Head of caudate nucleus (tissue), 42 donors: Measurements from ENCODE around the gene GLIPR1.
"Not testable (repeated sequence)": the region's sequence is repeated elsewhere in the genome, so short reads cannot be mapped to it uniquely, and the experiment has no call there.

Source experiments
- DNase-seq, 42 donors: peaks; one replicate each; pipeline versions ENCODE4 v3.0.0 to v3.0.0-alpha.2; 2020 to 2021; ENCODE audit warnings: mixed read lengths in 7 of 42
- intact Hi-C: fragments of 100-400 bp; cut with DNase I; formaldehyde crosslinking; loops from one replicate; pipeline ENCODE4 v1.15.0; 2022

Gene GLIPR1

DNA sequence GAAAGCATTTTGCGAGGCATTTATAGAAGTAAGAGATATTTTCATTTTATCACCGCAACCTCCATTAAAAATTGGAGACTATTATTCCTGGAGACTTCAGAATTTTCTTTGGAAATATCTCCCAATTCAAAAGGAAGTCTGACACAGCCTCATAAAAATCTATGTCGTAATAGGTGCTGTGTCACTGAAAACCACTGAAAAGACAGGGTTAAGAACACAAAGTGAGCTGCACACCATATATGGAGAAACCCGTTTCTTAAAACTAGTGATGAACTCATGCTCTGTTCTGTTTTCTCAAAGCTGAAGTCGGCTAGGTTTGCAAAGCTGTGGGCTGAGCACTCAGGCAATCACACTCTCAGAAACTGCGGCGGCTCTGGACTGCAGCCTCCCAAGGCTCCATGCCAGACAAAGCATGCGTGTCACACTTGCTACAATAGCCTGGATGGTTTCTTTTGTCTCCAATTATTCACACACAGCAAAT, at the start of gene GLIPR1:
Gene GLIPR1 (plus strand): TSS at position 287 of the 481 bp plus-strand sequence. CDS start 126 bp downstream, at position 413.
- DNase-seq, result peak; percentile 35 to 81 (median 60)
- intact Hi-C loops, result no loop called here

DNA sequence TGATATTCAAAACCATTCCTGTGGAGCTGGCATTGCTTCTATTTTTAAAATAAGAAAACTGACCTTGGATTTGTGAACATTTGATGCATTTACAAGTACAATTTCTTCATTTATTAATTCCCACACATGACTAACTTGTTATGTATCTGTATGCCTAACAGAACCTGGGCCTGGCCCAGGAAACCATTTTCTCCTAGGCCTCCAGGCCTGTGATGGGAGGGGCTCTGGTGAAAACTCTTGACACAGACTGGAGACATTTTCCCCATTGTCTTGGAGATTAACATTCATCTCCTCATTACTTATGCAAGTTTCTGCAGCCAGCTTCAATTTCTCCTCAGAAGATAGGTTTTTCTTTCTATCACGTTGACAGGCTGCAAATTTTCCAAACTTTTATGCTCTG, 47.6 kb upstream of the GLIPR1 start:
- DNase-seq, result no peak
- intact Hi-C loops, result no loop called here

DNA sequence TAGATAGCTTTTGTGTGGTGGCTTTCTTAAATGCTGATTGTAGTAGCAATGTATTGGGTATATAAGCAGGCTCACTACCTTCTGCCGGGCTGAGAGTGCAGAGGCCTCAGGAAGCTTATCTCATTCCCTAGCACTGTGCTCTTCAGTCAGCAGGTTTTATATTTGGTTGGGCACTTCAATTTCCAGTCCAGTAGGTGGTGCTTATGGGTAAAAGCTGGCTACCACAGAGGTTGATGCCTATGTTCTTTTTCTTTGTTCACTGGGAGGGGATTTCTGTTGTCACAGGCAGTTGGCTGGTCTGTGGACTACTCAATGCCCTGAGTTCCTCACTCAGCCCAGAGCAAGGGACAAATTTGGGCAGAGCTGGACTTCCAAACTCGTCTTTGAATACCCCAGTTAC, 43.0 kb upstream of the GLIPR1 start:
- intact Hi-C loops, result no loop called here
- DNase-seq, result no peak

DNA sequence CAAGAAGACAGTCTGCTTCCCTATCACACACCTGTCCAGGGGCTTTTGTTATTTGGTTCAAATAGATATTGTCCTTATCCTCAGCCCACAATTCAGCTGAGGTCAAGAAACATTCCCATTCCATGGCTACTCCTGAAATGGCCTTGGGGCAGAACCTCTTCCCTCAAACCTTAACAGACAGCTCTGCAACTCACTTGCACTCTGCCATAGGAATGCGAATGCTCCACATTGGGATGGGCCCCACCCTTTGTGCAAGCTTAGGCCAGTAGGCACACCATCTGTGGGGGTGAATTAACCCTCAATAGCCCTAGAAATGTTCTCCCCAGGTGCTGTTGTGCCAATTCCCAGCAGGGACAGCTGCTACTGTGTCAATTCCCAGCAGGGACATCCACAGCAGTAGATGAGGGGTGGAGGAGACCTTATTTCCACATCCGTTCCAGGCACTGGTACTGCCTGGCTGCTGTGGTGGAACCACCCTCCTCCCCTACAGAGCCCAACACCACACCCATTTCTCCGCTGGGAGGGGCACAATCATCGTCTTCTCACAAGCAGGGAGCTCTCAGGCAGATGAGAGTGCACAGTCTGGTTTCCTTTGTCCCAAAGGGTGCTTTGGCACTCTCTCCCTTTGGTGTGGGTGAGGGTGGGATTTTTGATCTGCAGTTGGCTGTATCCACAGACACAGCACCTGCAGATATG, 42.3 kb upstream of the GLIPR1 start:
- intact Hi-C loops, result no loop called here
- DNase-seq, result no peak

DNA sequence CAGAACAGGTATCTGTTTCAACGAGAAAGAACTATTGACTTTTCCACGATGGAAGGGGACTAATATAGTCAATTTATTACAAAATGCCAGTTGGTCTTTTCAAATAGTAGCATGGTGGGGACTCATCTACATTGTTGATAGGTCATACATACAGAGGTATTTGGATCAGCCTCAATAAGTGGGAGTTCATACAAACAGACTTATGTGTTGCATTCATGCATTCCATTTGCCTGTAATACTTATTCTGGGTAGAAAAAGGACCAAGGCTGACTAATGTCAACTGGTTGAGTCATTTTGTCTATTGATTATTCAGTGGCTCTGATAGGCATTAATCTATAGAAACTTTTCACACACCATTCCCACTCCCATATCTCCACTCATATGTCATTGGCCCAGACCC, 41.5 kb upstream of the GLIPR1 start:
- intact Hi-C loops, result no loop called here
- no peak for DNase-seq

DNA sequence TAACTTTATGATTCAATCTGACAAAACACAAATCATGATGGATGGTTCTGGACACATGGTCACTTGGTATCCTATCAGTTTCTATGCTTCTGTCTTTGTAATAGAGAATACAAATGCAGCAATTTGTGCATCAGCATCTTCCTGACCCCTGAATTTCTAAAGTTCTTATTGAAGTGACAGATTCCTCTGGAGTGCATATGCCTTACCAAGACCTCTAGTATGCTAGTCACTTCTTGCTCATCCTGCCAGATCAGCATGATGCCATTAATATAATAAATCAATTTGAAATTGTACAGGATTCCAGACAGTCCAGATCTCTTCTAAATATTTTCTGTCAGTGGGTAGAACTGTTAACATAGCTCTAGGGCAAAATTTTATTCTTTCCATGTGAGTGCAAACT, 40.6 kb upstream of the GLIPR1 start:
- no peak for DNase-seq
- intact Hi-C loops, result no loop called here

DNA sequence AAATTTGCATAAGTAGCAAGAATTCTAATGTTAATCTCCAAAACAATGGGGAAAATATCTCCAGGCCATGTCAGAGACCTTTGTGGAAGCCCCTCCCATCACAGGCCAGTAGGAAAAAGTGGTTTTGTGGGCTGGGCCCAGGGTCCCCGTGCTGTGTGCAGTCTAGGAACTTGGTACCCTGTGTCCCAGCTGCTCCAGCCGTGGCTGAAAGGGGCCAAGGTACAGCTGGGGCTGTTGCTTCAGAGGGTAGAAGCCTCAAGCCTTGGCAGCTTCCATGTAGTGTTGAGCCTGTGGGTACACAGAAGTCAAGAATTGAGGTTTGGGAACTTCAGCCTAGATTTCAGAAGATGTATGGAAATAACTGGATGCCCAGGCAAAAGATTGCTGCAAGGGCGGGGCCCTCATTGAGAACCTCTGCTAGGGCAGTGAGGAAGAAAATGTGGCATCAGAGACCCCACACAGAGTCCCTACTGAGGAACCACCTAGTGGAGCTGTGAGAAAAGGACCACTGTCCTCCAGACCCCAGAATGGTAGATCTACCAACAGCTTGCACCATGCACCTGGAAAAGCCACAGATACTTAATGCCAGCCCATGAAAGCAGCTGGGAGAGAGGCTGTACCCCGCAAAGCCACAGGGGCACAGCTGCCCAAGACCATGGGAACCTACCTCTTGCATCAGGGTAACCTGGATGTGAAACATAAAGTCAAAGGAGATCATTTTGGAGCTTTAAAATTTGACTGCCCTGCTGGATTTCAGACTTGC, 38.7 kb upstream of the GLIPR1 start:
- DNase-seq, intact Hi-C loops: not testable (repeated sequence)

DNA sequence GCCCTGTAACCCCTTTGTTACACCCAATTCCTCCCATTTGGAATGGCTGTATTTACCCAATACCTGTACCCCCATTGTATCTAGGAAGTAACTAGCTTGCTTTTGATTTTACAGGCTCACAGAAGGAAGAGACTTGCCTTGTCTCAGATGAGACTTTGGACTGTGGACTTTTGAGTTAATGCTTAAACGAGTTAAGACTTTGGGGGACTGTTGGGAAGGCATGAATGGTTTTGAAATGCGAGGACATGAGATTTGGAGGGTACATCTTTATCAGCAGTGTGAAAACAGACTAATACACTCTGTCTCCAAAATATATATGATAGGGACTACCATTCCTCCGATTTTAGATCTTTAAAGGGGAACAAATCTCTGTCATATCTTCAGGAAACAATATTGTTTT, 38.1 kb upstream of the GLIPR1 start:
- intact Hi-C loops, DNase-seq: not testable (repeated sequence)

DNA sequence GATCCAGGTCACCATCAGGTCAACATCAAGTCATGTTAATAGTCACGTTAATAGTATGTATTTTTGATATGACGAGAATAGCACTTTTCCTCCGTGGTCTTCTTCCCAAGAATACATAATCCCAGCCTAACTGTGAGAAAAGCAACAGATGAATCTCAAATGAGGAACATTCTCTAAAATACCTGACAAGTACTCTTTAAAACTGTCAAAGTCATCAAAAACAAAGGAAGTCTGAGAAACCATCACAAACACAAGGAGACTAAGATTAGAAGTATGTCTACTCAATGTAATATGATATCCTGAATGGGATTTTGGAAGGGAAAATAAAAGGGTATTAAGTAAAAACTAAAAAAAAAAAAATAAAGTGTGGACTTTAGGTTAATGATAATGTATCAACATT, 36.8 kb upstream of the GLIPR1 start:
- intact Hi-C loops, result no loop called here
- DNase-seq, result no peak

DNA sequence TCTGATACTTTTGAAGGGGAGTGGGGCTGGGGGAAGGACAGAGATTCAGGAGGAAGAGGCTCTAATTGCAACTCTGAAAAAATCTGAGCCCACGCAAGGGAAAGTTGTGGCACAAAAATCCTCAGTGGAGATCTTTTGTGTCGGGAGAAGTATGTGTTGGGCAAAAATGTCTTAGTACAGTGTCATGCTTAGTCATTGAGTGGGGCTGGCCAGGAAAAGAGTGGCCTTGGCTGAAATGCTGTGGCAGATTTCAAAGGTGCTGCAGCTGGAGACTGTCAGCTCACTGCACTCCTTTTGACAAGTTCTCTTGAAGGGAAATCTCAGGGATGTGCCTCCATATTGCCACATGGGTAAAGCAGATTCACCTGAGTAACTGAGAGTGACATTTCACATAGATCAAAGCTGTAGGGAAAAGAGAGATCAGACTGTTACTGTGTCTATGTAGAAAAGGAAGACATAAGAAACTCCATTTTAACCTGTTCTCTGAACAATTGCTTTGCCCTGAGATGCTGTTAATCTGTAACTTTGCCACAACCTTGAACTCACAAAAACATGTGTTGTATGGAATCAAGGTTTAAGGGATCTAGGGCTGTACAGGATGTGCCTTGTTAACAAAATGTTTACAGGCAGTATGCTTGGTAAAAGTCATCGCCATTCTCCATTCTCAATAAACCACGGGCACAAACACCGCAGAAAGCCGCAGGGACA, 36.0 kb upstream of the GLIPR1 start:
- intact Hi-C loops, result no loop called here
- no peak for DNase-seq

DNA sequence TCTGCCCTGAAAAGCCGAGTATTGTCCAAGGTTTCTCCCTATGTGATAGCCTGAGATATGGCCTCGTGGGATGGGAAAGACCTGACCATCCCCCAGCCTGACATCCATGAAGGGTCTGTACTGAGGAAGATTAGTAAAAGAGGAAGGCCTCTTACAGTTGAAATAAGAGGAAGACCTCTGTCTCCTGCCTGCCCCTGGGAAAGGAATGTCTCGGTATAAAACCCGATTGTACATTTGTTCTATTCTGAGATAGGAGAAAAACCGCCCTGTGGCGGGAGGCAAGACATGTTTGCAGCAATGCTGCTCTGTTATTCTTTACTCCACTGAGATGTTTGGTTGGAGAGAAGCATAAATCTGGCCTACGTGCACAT, 35.4 kb upstream of the GLIPR1 start:
- intact Hi-C loops, DNase-seq: not testable (repeated sequence)

DNA sequence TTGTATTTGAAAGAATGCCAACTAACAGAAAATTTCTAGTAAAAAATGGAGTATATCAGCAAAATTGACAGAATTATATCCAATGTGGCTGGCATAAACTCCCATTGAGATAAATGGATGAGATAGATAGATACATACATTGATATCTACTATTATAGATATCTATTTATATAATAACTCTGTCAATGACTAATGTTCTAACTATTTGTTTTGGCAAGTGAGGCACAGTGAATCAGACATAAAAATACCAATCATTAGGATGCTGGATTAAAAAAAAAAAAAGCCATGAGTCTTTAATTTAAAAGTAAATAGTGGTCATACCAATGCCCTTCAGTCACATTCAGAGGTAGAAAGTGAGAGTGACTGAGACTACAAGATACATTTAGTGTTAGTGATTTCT, 33.7 kb upstream of the GLIPR1 start:
- no peak for DNase-seq
- intact Hi-C loops, result no loop called here

DNA sequence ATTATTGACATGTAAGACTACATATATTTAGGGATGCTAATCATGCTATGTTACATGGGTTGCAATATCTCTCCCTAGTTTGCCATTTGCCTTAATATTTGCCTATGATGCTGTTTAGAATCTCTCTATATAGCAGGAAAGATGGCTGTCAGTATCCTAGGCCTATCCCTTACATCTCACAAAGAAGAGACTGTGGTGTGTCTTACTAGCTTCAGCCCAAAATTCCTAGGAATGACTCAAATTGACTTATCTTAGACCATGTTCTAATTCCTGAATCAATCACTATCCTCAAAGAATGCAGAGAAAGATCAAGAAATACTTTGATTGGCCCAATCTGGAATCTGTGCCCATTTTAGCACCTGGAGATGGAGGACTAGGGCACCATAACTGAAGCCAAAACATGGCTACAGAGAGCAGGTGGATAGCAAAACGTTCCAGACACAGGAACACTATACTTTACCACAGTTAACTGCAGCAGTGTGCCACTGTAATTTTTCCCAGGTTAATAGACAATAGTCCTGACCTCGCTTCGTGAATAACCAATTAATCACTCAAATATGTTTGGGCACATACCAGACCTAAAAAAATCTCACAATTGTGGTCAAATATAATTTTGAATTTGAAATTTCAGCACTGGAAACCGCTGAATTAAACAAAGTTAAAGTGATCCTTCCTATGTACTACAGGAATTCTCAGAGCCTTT, 32.7 kb upstream of the GLIPR1 start:
- DNase-seq, result no peak
- intact Hi-C loops, result no loop called here

DNA sequence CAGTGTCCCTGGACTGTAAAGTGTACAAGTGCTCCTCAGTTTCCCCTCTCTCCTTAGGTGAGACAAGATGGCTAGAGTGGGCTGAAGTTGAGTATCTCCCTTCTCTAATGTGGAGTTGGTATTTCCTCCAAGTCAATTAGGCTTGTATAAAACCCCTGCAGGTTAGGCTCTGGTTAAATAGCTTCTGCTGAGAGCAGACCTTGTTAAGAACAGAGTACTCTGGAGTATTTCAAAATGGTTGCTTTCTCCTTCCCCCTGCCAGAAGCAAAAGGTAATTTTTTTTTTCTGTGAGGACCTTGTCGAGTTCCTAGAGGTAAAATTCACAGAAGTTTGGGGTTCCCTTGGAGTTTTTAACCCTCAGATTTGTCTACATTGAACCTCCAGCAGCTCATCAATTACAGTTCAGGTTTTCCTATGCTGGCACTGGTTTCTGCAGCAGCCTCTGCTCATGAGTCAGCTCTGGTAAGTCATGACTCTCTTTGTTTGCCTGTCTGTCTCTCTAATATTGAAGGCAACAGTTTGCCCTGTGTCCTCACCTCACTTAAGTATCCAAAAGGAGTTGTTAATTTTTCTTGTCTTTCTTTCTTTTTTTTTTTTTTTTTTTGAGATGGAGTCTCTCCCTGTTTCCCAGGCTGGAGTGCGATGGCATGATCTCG, 27.8 kb upstream of the GLIPR1 start:
- no peak for DNase-seq
- intact Hi-C loops, result no loop called here

DNA sequence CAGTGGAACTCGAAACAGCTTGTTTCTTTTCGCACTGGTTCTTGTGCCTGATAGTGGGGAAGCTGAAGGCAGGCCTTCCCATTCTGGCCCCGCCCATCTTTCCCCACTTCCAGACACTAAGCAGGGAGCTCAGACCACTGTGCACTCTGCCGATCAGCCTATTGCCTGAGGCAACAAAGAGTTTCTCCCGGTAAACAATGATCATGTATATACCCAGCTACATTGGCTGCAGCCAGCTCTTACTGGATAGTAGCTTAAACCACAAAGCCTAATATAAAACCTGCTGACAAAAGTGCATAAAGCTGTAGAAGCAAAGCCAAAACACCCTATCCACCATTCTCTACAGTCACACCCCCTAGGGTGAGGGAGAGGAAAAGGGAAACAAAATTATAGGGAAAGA, 24.7 kb upstream of the GLIPR1 start:
- DNase-seq, result no peak
- intact Hi-C loops, result no loop called here

DNA sequence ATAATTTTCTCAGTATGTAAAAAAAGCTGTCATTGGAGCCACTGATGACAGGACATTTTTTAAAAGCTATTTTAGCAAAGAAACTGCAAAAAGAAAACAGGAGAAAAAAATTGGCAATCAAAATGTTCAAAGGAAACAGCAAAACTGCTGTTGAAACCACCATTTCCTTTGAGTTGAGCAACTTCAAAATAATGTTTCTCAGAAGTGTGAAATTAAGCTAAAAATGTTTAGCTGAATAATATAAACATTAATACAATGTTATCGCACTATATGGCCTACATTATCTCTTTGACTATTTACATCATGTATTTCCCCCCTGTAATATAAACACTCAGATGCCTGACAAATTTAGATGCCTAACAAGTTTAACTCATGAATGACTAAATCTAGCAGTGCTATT, 23.4 kb upstream of the GLIPR1 start:
- no peak for DNase-seq

DNA sequence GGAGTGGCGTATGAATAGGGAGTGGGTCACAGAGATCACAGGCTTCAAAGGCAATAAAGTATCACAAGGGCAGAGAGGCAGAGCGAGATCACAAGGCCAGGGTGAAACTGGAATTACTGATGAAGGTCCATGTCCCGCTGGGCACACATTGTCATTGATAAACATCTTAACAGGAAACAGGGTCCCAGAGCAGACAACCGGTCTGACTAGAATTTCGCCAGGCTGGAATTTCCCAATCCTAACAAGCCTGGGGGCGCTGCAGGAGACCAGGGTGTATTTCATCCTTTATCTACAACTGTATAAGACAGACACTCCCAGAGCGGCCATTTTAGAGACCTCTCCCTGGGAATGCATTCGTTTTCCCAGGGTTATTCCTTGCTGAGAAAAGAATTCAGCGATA, 22.7 kb upstream of the GLIPR1 start:
- DNase-seq, intact Hi-C loops: not testable (repeated sequence)

More for the DNA sequence above, 23.4 kb upstream of the GLIPR1 start:
- intact Hi-C loops, result no loop called here

DNA sequence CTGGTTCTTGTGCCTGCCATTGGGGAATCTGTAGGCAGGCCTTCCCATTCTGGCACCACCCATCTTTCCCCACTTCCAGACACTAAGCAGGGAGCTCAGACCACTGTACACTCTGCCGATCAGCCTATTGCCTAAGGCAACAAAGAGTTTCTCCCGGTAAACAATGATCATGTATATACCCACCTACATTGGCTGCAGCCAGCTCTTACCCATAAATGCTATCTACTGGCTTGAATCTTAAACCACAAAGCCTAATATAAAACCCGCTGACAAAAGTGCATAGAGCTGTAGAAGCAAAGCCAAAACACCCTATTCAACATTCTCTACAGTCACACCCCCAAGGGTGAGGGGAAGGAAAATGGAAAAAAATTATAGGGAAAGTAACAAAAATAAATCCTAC, 20.8 kb upstream of the GLIPR1 start:
- no peak for DNase-seq
- intact Hi-C loops, result no loop called here

DNA sequence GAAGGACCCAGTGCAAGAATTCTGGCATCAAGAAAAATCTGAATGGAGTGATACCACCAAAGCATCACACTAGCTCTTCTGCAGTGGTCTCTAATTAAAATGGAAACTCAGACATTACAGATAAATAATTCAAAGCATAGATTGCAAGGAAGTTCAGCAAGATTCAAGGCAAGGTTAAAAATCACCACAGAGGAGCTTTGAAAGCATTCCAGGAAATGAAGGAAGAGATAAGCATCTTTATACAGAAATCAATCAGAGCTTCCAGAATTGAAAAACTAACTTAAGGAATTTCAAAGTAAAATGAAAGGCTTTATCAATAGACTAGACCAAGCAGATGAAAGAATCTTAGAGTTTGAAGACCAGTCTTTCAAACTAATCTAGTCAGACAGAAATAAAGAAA, 20.4 kb upstream of the GLIPR1 start:
- DNase-seq, result no peak
- intact Hi-C loops, result no loop called here
